Trophoblast cell (in vitro differentiated cells and primary cell): ENCODE measurements around the gene HLA-B.

Experiments used
- DNase-seq, 2 donors: peaks; one replicate each; pipeline ENCODE4 v3.0.0-alpha.2; 2016
- H2AFZ ChIP-seq: 2 replicates; pipeline ENCODE4 v1.6.1; 2013; ENCODE audit warnings: low read length, moderate library complexity, mild to moderate bottlenecking; ENCODE audit not compliant: insufficient read depth, poor library complexity
- H2AK5ac ChIP-seq: 2 replicates; pipeline ENCODE4 v1.6.1; 2013; ENCODE audit warnings: mild to moderate bottlenecking, low read length
- H2BK120ac ChIP-seq: 2 replicates; pipeline ENCODE4 v1.6.1; 2013; ENCODE audit warnings: low read length, mild to moderate bottlenecking, moderate library complexity; ENCODE audit not compliant: insufficient read depth, poor library complexity
- H2BK12ac ChIP-seq: 2 replicates; pipeline ENCODE4 v1.6.1; 2013; ENCODE audit warnings: mild to moderate bottlenecking, low read length, moderate library complexity
- H2BK5ac ChIP-seq: 2 replicates; pipeline ENCODE4 v1.6.1; 2013; ENCODE audit warnings: low read length, low read depth, moderate library complexity, mild to moderate bottlenecking; ENCODE audit not compliant: poor library complexity
- H3K14ac ChIP-seq: 2 replicates; pipeline ENCODE4 v1.6.1; 2013; ENCODE audit warnings: mild to moderate bottlenecking, low read length
- H3K18ac ChIP-seq: 2 replicates; pipeline ENCODE4 v1.6.1; 2013; ENCODE audit warnings: mild to moderate bottlenecking, low read length
- H3K23ac ChIP-seq: 2 replicates; pipeline ENCODE4 v1.6.1; 2013; ENCODE audit warnings: low read length
- H3K27ac ChIP-seq: 2 replicates; pipeline ENCODE4 v1.5.1; 2013; ENCODE audit warnings: low read depth, mild to moderate bottlenecking, inconsistent platforms, low read length, moderate library complexity
- H3K27me3 ChIP-seq: 2 replicates; pipeline ENCODE4 v1.6.1; 2013; ENCODE audit warnings: inconsistent platforms, mild to moderate bottlenecking, low read length, moderate library complexity; ENCODE audit not compliant: insufficient read depth
- H3K36me3 ChIP-seq, 2 experiments: 1 replicate in 1 of 2; 2 replicates in 1 of 2; pipeline ENCODE4 v1.6.1; 2013; ENCODE audit warnings: low read length in 2 of 2, mild to moderate bottlenecking in 2 of 2, moderate library complexity in 1 of 2; ENCODE audit not compliant: insufficient read depth in 2 of 2, control insufficient read depth in 1 of 2
- H3K4ac ChIP-seq: 2 replicates; pipeline ENCODE4 v1.6.1; 2013; ENCODE audit warnings: low read depth, mild to moderate bottlenecking, low read length, moderate library complexity
- H3K4me1 ChIP-seq, 2 experiments: 1 replicate in 1 of 2; 2 replicates in 1 of 2; pipeline ENCODE4 v1.6.1; 2013; ENCODE audit warnings: low read length in 2 of 2, mild to moderate bottlenecking in 2 of 2, moderate library complexity in 1 of 2; ENCODE audit not compliant: insufficient read depth in 2 of 2, control insufficient read depth in 1 of 2
- H3K4me2 ChIP-seq: 2 replicates; pipeline ENCODE4 v1.6.1; 2013; ENCODE audit warnings: inconsistent platforms, mild to moderate bottlenecking, low read length, moderate library complexity
- H3K4me3 ChIP-seq: 2 replicates; pipeline ENCODE4 v1.5.1; 2013; ENCODE audit warnings: mild to moderate bottlenecking, low read depth, low read length, inconsistent platforms
- H3K79me1 ChIP-seq: one replicate; pipeline ENCODE4 v1.6.1; 2013; ENCODE audit warnings: low read length
- H3K79me2 ChIP-seq: 2 replicates; pipeline ENCODE4 v1.6.1; 2013; ENCODE audit warnings: low read length, mild to moderate bottlenecking; ENCODE audit not compliant: control insufficient read depth, insufficient read depth, poor library complexity
- H3K9ac ChIP-seq: 2 replicates; pipeline ENCODE4 v1.6.1; 2013; ENCODE audit warnings: mild to moderate bottlenecking, low read length
- H3K9me3 ChIP-seq: 2 replicates; pipeline ENCODE4 v1.6.1; 2013; ENCODE audit warnings: low read depth, mild to moderate bottlenecking, control low read depth, inconsistent platforms, low read length; ENCODE audit not compliant: insufficient read depth
- H4K12ac ChIP-seq: 2 replicates; pipeline ENCODE4 v1.6.1; 2013; ENCODE audit warnings: low read depth, mild to moderate bottlenecking, low read length, moderate library complexity
- H4K8ac ChIP-seq: 2 replicates; pipeline ENCODE4 v1.6.1; 2013; ENCODE audit warnings: low read depth, mild to moderate bottlenecking, low read length, moderate library complexity
- H4K91ac ChIP-seq: one replicate; pipeline ENCODE4 v1.6.1; 2013; ENCODE audit warnings: low read depth, mild to moderate bottlenecking, low read length, moderate library complexity
- WGBS: extraction: QIAGEN DNeasy Blood & Tissue Kit; methylation state at CpG from one replicate; pipeline ENCODE4 v1.1.7; 2013; ENCODE audit warnings: missing lambda C conversion rate; ENCODE audit not compliant: insufficient read length, insufficient coverage; ENCODE audit errors: extremely low coverage; 5-methylcytosine and 5-hydroxymethylcytosine counted together

HLA-B gene

GRCh38 chr6:31340228-31340627 is 16.8 kb downstream of the HLA-B start:
- Histone ChIP-seq H3K36me3 (no peaks in the 10 kb centered on the region), H3K27ac (no peak overlapping the region), H3K18ac (no peak overlapping the region), H3K14ac (no peak overlapping the region), H4K8ac (no peak overlapping the region), H2BK12ac (no peak overlapping the region), H2AFZ (no peak overlapping the region), H4K91ac (no peak overlapping the region), H3K9me3 (peaks cover 10% of the 10 kb centered on the region), H3K4me1 (no peaks in the 10 kb centered on the region), H2BK120ac (no peak overlapping the region), H2AK5ac (no peak overlapping the region), H4K12ac (no peak overlapping the region), H3K23ac (no peak overlapping the region), H3K4me2 (no peak overlapping the region), H3K79me2 (no peaks in the 10 kb centered on the region), H3K9ac (no peak overlapping the region), H3K4me3 (no peak overlapping the region), H3K27me3 (no peaks in the 10 kb centered on the region), H3K79me1 (no peaks in the 10 kb centered on the region), H3K4ac (no peak overlapping the region), H2BK5ac (no peak overlapping the region)
- no peak for DNase-seq

DNA sequence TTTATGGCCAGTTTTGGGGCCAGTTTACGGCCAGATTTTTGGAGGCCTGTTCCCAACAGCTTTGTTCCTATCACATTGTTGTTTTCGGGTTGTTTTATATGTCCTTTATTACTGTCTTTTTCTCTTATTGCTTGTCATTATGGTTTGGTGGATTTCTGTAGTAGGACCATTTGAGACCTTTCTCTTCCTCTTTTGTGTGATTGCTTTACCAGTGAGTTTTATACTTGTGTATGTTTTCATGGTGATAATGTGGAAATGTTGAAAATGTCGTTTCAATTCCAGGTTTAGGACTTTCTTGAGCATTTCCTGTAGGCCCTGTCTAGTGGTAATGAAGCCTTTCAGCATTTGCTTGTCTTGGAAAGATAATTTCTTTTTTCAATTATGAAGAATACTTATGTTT is 17.8 kb downstream of the HLA-B start:
- H3K27me3 ChIP-seq: no peaks in the 10 kb centered on the region
- no peak overlapping the region for H2BK5ac ChIP-seq
- no peak overlapping the region for H3K4me2 ChIP-seq
- H3K79me1 ChIP-seq: no peaks in the 10 kb centered on the region
- no peak overlapping the region for H2BK12ac ChIP-seq
- WGBS: no CpG with 5 or more reads among the region's 3 CpGs
- no peak overlapping the region for H4K12ac ChIP-seq
- no peak overlapping the region for H2AFZ ChIP-seq
- H3K9ac ChIP-seq: no peak overlapping the region
- H3K23ac ChIP-seq: no peak overlapping the region
- H3K18ac ChIP-seq: no peak overlapping the region
- H3K27ac ChIP-seq: no peak overlapping the region
- no peaks in the 10 kb centered on the region for H3K79me2 ChIP-seq
- no peak overlapping the region for H4K91ac ChIP-seq
- no peak overlapping the region for H3K4me3 ChIP-seq
- no peak for DNase-seq
- H3K14ac ChIP-seq: no peak overlapping the region
- H2BK120ac ChIP-seq: no peak overlapping the region
- no peak overlapping the region for H3K4ac ChIP-seq
- H2AK5ac ChIP-seq: no peak overlapping the region
- no peaks in the 10 kb centered on the region for H3K4me1 ChIP-seq
- peaks cover 10% of the 10 kb centered on the region for H3K9me3 ChIP-seq
- no peak overlapping the region for H4K8ac ChIP-seq
- H3K36me3 ChIP-seq: no peaks in the 10 kb centered on the region

DNA sequence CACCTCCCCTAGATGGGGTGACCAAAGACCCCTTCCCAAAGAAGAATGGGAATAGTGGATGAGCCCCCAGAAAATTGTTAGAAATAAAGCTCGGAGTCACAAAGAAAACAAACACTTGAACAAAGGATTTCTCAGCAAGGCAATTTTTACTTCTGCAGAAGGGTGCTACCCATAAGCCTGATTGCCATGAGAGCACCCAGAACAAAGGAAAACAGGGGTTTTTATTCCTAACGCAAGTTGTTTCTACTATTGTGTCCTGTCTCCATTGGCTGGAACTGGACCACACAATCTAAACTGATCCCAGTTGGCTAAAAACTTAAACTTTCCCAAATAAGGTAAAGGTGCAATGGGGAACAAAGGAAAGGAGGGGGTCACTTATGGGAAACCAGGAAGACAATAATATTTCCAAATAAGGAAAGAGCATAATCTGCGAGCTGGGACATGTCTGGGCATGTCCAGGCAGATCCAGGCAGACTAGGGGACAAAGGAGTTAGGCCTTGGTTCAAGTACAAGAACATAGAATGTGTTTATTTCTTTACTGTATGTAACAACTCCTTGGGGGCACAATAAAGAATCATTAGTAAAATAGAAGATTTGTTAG is 20.0 kb downstream of the HLA-B start:
- no peak overlapping the region for H3K14ac ChIP-seq
- no peak overlapping the region for H2BK5ac ChIP-seq
- no peak overlapping the region for H3K4me3 ChIP-seq
- no peak overlapping the region for H2BK120ac ChIP-seq
- H3K18ac ChIP-seq: no peak overlapping the region
- no peak overlapping the region for H3K4ac ChIP-seq
- no peak overlapping the region for H3K4me2 ChIP-seq
- no peak overlapping the region for H2AK5ac ChIP-seq
- no peak overlapping the region for H4K12ac ChIP-seq
- no peak overlapping the region for H4K8ac ChIP-seq
- H3K79me2 ChIP-seq: no peaks in the 10 kb centered on the region
- no peaks in the 10 kb centered on the region for H3K27me3 ChIP-seq
- no peak for DNase-seq
- no peak overlapping the region for H4K91ac ChIP-seq
- H3K79me1 ChIP-seq: no peaks in the 10 kb centered on the region
- no CpG with 5 or more reads among the region's 3 CpGs for WGBS
- H2BK12ac ChIP-seq: no peak overlapping the region
- H3K9ac ChIP-seq: no peak overlapping the region
- H3K9me3 ChIP-seq: peaks cover 10% of the 10 kb centered on the region
- H2AFZ ChIP-seq: no peak overlapping the region
- H3K4me1 ChIP-seq: no peaks in the 10 kb centered on the region
- H3K23ac ChIP-seq: no peak overlapping the region
- H3K27ac ChIP-seq: no peak overlapping the region
- H3K36me3 ChIP-seq: no peaks in the 10 kb centered on the region

DNA sequence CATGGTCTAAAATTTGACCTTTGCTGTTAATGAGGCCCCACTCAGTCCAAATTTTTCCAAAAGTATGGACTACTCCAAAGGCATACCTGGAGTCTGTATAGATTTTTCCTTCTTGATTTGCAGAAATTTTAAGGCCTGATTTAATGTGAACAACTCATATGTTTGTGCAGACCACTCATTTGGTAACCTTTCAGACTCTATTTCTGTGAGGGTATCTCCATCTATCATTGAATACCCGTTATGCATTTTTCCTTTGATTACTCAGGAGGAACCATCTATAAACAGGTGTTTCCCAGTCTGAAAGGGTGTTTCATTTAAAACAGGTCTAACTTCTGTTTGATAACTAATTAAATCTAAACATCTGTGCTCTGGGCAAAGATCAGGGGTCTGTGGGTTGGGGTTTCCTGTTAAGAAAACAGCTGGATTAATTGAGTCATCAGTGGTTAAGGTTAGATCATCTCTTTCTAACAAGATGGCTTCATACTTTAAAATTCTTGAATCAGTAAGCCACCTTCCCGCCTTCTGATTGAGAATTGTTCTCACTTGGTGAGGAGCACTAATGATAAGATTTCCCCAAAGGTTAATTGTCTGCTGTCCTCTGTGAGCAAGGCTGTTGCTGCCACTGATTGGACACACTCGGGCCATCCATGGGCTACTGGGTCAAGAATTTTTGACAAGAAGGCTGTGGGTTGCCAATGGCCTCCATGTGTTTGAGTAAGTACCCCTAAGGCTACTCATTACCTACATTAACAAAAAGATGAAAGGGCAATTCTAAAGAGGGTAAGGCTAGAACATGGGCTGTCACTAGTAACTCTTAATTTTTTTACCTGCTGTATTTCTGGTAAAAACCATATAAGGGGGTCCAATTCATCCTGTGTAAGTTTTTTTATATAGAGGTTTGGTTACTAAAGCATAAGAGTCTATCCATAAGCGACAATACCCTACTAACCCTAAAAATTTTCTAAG is 24.1 kb downstream of the HLA-B start:
- Histone ChIP-seq H3K9me3 (peaks cover 5% of the 10 kb centered on the region), H3K4me2 (no peak overlapping the region)
- no CpG with 5 or more reads among the region's 4 CpGs for WGBS

More for the DNA sequence above, 24.1 kb downstream of the HLA-B start:
- no peaks in the 10 kb centered on the region for H3K27me3 ChIP-seq
- H2AK5ac ChIP-seq: no peak overlapping the region
- no peak overlapping the region for H3K4me3 ChIP-seq
- H2BK12ac ChIP-seq: no peak overlapping the region
- no peaks in the 10 kb centered on the region for H3K36me3 ChIP-seq
- H3K27ac ChIP-seq: no peak overlapping the region
- H4K8ac ChIP-seq: no peak overlapping the region
- no peak for DNase-seq
- H3K79me1 ChIP-seq: no peaks in the 10 kb centered on the region
- no peak overlapping the region for H2AFZ ChIP-seq
- H3K4me1 ChIP-seq: no peaks in the 10 kb centered on the region
- H2BK120ac ChIP-seq: no peak overlapping the region
- H3K4ac ChIP-seq: no peak overlapping the region
- H4K91ac ChIP-seq: no peak overlapping the region
- H3K23ac ChIP-seq: no peak overlapping the region
- no peak overlapping the region for H3K18ac ChIP-seq
- H4K12ac ChIP-seq: no peak overlapping the region
- no peak overlapping the region for H3K9ac ChIP-seq
- no peak overlapping the region for H2BK5ac ChIP-seq
- no peak overlapping the region for H3K14ac ChIP-seq
- no peaks in the 10 kb centered on the region for H3K79me2 ChIP-seq
